Measurements from ENCODE around the gene DLST.

Gene DLST

DNA sequence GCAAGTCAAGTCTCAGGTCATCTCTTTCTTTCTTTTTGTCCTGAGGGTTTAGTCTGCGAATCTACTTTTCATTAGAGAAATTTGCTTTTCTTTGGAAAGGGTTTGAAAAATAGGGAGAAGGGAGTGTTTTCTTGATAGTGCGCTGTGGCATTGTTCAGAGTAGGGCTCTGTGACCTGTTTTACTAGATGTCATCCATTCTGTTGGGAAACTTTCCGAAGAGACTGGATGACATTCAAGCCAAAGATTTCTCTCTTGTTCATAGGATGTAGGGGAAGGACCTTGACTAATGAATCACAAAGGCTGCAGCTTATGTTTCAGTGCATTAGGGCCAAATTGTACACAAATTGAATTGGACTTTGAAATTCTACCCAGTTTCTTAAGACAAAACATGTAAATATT lies 14.7 kb downstream of the DLST start:
- no peak for DNase-seq (ENCODE audit: low read depth)

DNA sequence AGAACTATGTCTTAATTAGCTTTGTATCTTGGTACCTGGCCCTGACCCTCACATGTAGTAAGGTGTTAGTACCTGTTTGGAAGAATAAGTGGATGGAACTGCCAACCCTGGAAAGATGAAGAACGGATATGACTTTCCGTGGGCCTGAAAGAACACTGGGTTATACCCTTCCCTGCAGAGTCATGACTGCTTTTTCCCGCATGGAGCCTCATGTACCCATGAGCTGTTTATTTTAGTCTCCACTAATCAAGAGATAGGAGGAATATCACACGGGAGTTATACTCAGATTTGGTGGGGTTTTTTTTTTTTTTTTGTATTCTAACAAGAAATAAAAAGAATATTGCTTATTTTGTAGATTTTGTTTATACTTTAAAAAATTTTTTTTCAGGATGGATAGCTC lies 15.9 kb downstream of the DLST start:
- no peak for DNase-seq (ENCODE audit: low read depth)

DNA sequence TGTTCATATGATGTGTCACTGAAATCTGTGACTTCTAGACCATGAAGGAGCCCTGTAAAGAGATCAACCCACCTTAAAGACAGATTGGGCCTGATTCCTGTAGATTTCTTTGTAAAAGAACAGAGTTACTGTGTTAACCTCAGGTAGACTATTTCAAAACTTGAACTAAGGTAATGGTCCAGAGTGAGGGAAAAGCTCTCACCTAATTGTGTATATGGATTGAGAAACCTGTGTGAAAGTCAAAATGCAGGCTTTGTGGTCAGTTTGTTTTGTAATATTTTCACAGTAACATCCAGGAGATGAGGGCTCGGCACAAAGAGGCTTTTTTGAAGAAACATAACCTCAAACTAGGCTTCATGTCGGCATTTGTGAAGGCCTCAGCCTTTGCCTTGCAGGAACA lies 16.4 kb downstream of the DLST start:
- no peak for DNase-seq (ENCODE audit: low read depth)

DNA sequence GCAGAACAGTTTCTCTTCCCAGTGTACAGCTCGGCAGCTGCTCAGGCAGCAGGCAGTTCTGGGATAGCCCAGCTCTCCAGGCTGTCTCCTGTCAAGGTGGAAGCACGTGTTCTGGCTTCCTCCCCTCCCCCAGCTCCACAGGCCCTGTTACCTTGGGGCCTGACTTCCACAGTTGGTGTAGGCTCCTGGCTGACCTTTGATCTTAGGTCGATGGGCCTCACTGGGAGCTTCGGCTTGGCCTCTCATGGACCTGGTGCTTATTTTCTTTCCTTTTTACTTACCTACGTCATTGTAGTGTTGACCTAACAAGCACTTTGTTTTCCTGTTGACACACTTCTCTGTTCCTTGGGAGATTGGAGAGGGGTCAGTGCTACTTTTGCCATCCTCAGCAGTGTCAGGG lies 17.0 kb downstream of the DLST start:
- no peak for DNase-seq (ENCODE audit: low read depth)

DNA sequence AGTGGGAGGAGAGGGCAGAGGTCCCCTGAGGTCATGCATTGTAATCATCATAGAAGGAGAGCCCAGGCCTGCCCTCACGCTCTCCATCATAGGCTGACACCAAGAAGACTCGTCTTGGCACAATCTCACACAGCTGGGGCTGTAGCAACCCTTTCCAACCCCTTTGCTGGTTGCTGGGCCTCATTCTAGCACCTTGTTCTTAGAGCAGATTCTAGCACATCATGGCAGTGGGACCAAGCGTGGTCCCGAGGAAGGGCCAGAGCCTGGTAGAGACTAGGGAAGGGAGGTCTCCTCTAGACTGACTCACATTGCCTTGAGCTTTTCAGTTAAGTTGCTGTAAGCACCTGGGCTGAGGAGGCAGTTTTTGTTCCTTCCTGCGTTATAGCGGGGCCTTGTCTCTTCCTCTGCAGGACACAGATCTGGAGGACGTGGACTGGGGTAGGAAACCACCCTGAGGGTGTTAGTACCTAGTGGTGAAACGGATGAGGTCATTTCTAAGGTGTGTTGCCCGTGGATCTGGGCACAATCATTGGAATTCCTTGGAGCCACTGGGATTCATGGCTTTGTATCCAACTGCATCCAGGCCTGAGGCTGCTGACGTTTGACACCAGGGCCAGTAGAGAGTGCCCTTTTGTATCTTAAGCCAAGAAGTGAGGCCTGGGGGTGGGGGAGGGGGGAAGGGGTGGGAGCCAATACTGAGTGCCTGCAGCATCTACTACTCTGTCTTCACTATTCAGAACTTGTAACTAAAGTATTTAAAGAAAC lies 21.4 kb downstream of the DLST start:
- DNase-seq (ENCODE audit: low read depth) = no peak

DNA sequence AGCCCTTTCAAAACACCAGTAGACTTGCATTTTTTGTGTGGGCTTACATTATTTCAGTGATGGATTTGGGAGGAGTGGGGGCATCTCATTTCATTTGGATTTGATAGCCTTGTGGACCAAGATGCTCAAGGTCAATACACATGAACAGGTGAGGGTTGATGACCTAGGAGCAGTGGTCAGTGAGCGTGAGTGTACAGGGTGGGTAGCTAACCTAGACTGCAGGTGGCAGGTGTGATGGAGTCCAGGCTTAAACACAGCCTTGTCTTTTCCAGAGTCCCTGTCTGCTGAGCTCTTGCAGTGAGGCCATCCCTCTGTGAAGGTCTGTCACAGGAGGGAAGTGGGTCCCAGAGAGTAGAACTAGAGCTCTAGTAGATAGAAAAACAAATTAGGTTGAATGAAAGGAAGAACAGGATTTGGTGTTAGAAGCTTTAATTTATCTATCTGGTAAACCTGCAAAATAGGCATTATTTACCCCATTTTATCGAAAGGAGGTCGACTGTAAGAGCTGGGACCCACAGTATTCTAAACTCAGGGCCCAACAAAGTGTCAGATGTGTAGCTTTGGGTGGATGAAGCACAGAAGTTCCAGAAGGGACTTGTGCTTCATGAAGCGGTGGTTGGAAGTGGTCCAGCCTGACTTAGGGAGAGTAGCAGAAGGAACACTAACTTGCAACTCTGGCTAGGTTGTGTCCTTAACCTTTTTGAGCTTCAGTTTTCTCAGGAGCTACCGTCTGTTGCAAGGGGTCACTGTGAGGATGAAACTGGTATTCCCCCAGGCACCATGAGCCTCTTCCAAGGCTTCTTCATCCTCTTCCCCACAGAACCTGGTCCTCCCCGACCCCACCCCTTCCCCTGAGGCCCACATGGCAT lies 23.2 kb downstream of the DLST start:
- DNase-seq (ENCODE audit: low read depth) = no peak

DNA sequence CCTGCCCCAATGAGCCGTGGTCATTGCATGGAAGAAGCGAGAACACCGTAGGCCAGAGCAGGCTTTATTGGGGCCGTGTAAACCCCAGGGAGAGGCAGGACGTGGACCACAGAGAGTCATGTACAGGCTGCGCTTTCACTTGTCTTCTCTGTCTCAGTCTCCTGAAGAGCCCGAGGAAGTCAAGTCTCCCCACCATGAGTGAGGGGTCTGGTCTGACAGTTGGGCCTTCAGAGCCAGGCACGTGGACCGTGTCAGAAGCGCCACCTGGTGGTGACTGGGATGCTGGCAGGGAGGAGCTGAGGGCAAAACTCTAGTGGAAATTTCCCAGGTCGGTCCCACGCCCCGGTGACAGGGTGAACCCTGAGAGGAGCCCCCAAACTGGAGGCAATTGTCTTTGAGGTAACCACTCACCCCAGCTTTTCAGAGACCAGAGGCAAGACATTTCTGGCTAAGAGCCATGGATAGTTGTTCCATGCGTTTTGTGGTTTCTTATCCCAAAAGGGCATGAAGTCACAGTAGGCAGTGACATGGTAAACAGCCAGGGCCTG lies 24.0 kb downstream of the DLST start:
- DNase-seq (ENCODE audit: low read depth) = no peak

DNA sequence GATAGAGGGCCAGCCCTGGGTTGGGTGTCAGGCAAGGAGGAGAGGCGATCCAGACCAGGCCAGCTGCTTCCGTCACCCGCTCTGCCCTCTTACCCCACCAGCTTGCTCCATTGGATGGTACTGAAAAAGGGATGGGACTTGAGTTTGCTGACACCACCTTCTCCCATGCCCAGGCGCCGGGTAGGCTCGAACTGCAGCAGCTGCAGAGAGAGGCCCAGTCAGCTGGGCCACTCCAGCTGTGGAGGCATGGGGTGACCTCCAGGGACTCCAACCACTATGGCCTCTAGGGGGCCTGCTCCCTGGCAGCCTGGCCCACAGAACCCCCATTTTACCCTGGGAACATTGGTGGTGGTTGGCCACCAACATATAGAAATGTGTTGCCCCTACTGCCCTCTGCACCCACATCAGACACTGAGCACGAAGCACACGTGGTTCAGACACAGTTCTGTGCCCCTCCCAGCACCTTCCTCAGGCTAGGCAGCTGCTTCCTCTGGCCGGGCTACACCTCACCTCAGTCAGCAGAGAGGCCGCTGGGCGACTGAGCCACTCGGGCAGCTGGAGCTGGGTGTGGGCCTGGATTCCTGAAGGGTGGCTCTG lies 25.3 kb downstream of the DLST start:
- DNase-seq (ENCODE audit: low read depth) = no peak

DNA sequence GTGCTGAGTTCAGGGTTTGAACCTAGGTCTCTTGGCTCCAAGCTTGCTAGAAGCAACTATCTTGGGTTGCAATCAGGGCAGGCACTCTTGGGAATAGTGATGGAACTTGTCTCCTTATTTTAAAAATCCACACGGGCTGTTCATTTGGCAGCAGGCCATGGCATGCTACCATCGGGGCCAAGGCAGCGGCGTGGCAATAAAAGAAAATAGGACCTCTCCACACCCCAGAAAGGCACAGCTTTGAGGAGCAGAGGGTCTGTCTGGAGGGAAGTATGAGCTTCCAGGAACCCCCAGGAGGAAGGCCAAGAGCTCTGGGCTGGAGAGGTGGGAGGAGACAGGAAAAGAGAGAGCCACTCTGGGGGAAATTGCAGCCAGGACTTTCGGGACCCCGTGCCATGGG lies 26.0 kb downstream of the DLST start:
- DNase-seq (ENCODE audit: low read depth) = no peak

DNA sequence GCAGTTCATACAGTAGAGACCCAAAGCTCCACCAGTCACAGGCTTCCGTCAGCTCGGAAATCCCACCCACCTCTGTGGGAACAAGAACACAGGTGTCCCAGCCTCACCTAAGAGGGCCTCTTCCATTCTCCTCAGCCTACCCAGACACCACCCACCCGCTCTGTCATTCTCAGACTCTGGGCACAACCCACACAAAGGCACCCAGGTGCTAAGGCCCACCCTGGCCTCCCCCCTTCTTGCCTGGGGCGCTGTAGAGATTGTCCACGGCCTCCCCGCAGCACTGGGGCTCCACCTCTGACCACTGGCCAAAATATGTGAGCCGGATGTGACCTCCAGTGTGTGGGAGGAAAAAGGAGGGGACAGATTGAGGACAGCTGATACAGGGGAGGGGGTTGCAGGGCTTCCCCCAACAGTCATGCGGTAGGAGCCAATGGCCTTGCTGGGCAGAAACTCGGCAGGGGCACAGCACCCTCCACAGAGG lies 27.2 kb downstream of the DLST start:
- no peak for DNase-seq (ENCODE audit: low read depth)

DNA sequence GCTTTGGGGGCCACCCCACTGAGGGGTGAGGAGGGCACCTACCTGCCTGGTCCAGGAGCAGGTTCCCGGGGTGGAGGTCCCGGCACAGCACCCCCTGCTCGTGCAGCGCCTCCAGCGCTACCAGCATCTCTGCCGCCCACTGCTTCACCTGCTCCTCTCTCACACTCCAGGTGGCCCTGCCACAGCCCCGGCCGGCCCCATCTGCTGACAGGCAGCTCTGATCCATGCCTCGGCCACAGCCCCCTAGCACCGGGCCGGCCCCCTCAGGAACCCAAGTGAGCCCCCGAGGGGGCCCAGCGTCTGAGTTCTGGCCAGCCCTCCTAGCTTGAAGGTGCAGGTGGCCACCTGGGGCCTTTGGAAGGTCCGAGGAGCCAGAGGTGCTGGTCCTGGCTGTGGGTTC lies 27.8 kb downstream of the DLST start:
- DNase-seq (ENCODE audit: low read depth) = no peak

DNA sequence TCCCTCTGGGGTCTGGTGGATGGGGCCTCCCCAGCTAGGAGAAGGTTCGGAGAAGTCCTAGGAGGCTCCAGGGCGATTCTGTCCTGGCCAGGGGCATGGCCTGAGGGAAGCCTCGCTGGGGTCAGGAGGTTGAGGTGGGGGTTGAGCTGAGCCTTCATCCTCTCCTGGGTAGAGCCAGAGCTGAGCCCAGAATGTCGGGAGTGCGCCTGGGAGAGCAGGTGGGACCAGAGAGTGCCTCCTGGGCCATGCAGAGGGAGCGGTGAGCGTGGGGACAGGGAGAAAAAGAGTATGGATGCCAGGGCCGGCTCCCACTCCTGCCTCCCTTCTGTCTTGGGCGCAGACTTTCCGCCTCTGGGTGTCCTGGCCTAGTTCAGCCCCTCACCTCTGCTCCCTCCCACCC lies 28.2 kb downstream of the DLST start:
- DNase-seq (ENCODE audit: low read depth) = no peak

DNA sequence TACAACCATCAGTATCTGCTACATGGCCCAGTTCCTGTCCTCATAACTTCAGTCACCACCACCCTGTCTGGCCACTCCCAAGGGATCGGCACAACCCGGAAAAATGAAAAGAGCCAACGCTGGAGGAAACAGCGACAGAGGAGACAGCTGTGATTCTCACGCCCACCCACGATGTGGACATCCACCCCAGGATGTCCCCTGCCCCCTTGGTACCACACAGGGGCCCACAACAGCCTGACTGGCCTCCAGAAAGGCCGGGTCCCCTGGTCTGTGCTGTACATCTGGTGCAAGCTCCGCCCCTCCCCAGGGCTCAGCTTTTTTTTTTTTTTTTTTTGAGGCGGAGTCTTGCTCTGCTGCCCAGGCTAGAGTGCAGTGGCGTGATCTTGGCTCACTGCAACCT lies 28.8 kb downstream of the DLST start:
- no peak for DNase-seq (ENCODE audit: low read depth)

DNA sequence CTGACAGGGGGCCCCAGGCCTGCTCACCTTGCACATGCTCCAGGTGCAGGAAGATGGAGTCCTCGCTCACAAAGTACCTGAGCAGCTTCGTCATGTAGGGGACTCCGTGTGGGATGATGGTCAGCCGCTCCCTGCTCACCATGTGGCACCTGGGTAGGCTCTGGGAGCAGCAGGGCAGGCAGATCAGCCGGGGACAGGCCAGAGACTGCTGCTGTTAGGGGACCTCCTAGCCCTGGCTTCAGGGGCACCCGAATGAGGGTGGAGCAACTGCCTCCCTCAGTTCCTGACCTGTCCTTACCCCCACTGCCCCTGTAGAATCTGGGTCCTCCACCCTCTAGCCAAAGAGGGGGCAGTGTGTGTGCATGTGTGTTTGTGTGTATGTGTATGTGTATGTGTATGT lies 29.5 kb downstream of the DLST start:
- no peak for DNase-seq (ENCODE audit: low read depth)

DNA sequence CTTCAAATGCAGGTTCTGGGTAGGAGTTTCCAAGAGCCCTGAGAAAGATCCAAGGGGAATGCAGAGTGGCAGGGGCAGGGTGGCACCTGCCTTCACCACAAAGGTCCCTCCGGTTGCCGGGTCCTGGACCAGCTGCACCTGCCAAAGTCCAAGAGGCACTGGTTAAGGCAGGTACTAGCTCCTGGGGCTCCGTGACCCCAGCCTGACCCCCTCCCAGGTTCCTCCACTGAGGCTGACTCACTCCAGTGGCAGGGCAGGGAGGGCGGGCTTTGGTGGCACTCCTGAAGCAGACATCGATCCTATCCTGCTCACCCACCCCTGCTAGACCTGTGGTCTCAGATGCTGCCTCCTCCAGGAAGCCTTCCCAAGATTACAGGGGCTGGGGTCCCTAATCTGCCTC lies 30.0 kb downstream of the DLST start:
- DNase-seq (ENCODE audit: low read depth) = no peak

DNA sequence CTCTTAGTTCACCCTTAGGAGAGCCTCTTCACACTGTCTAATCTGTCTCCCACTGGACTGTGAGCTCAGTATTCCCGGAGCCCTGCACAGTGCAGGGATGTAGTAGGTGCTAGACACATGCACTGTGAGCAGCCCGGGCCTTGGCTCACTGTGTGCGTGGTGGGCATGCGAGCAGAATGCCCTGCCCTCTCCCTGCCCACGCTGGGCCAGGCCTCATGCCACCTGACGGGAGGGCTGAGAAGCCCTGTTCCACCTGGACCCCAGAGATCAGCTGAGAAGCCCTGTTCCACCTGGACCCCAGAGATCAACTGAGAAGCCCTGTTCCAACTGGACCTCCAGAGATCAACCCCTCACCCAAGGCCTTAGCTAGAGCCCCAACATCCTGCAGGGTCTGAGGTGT lies 30.4 kb downstream of the DLST start:
- no peak for DNase-seq (ENCODE audit: low read depth)

DNA sequence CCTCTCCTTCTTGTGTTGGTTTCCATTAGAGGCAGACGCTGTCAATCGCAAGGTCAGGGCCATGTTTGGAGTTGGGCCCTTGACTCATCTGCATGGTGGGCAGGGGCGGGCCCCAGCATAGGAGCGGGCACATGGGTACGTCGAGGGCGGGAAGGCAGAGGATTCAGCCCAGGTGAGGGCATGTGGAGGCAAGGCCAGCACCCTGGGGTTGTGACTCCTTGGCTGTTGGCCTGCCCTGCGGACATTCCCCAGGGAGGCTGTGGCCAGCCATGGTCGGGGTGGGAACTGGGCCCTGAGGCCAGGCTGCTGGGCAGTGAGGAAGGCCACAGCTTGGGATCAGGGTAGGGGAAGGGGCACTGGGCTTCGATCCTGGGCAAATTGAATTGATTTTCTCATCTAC lies 31.1 kb downstream of the DLST start:
- no peak for DNase-seq (ENCODE audit: low read depth)

DNA sequence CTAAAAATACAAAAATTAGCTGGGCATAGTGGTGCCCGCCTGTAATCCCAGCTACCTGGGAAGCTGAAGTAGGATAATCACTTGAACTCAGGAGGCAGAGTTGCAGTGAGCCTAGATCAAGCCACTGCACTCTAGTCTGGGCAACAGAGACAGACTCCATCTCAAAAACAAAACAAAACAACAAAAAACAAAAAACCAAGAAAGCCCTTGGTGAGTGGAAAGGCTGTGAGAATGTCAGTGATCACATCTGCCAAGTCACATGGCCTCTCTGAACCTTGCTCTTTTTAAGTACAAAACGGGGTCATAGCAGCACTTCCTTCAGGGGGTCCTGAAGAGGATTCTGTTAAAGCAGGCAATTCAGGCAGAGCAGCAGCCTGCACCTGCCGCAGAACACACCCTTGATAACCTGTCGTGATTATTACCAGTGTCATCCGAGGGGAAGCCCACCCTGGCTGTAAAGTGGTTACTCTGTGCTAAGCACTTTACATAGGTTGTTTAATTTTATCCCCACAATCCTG lies 31.7 kb downstream of the DLST start:
- DNase-seq (ENCODE audit: low read depth) = no peak

DNA sequence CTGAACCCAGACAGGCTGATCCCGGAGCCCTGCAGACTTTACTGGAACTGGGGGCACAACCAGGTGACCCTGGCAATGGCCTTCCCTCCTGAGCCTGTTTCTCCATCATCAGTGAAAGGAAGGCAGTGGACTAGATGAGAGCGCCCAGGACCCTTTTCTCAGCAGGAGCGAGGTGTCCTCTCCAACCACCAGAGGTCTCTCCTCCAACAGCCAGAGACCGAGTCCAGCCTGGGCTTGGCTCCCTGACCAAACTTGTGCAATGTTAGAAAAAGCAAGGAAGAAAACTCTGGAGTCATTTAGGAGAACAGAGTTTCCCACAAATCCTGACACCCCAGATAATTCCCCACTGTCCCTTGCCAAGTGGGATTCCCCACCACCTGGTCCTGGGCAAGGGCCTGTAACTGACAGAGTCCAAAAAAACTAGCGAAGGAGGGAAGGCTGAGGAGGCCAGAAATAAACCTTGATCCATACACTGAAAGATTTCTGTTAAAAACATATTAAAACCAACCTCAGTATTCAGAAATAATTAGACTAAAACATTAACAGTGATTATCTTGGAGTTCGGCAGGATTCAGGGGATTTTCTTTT lies 32.4 kb downstream of the DLST start:
- DNase-seq (ENCODE audit: low read depth) = peak; percentile 73

DNA sequence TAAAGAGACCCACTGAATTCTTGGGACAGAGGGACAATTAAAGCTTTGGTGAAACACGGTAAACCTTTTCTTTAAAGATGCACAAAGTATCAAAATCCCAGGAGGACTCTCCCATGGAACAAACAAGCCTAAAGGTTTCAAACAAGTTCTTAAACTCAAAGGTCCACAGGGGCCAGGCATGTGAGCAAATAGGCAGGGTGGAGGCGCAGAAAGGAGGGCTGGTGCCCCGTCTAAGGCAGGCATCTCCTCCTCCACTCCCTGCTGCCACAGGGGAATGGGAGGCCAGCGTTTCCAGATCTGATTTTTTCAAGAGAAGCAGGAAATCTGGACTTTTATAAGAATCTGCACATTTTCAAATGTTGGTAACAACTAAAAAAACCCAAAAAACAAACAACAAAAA lies 33.7 kb downstream of the DLST start:
- DNase-seq (ENCODE audit: low read depth) = no peak

DNA sequence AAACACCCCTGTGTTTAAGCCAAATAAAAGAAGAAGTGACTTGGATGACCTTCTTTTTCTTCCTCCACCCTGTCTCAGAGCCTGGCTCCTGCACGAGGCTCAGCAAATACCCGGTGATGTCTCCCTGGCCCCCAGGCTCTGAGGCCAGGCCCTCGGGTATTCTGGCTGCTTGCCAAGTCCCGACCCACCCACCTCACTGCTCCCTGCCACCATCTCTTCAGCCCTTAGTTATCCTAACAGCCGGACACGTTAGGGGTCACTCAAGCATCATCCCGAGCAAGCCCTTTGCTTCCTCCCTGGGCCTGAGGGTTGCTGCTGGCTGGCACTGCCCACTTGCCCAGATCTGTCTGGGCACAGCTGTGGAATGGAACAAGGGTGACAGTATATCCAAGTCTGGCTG lies 34.1 kb downstream of the DLST start:
- DNase-seq (ENCODE audit: low read depth) = no peak

DNA sequence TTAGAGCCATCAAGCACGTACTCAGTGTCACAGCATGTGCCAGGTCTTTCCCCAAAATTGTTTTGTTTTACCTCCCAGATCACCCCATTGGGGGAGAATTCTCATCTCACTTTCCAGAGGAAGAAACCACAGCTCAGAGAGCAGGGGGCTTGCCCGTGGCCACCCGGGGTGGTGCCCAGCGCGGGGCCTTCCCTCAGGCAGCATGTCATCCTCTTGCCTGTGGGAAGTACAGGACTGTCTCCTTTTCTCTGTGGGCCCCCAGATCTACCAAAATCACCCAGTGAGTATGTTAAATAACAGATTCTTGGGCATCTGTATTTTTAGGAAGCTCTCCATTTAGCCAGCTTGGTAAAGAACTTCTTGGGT lies 35.4 kb downstream of the DLST start:
- DNase-seq (ENCODE audit: low read depth) = no peak
